ENCODE data around the gene PXMP4.

DNA sequence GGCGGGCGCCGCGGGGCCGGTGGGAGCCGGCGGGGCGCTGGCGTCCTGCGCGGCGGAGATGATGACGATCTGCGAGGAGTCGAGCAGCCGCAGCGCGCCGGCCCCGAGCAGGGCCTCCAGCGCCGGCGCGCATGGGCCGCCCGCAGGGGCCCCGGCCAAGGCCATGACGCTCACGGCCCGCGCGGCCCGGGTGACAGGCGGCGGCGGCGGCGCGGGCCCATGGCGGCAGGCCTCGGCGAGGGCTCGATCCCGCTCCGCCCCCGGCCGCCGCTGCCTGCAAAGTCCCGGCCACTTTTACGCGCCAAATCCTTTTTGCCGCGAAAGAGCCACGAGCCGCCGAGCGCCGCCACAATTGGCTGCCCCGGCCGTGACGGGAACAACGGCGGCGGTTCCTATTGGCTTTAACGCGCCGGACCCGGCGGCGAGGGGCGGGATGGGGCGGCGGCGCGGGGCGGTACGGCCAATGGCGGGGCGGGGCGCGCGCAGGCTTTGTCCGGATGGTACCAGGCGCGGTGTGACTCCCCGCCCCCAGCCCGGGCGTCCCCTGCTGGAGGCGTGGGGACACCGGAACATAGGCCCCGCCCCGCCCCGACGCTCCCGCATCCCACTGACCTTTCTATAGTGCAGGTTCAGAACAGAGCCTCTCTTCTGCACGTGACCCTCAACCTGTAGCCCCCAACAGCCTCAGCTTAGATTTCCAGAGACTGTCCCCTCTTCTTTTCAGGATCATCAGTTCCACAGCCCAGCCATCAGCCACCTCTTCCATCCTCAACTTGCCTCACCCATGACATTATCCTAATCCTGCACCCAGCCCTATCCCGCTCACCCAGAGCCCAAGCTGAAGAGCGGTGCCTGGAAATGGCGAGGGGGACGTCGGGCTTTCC is 33.8 kb downstream of the PXMP4 start, which contains the start of gene E2F1:
- TF ChIP-seq EZH2 (IDR thresholded peaks at IDR 0.05) (no peak), POLR2AphosphoS5 (IDR thresholded peaks at IDR 0.05; ENCODE audit: borderline replicate concordance, low read depth, low read length) (peak; percentile 54; the same call in 1 of the 2 replicates), FOXP2 (optimal IDR thresholded peaks at IDR 0.05; ENCODE audit: control extremely low read depth, extremely low read length, insufficient read depth) (no peak)
